ENCODE data around the gene GLI1. TPM values are rescaled to one million over a fixed set of nuclear protein-coding genes. Genes with fewer than 3 reads are reported as not detected.
"Not testable (repeated sequence)": the region's sequence is repeated elsewhere in the genome, so short reads cannot be mapped to it uniquely, and the experiment has no call there.

The GLI1 gene
- total and polyA plus RNA-seq, 2 of the 13 experiments (the other 11 are each of a cell fraction or from before 2014, with no cell fraction given): 0.09 to 0.20 TPM

DNA sequence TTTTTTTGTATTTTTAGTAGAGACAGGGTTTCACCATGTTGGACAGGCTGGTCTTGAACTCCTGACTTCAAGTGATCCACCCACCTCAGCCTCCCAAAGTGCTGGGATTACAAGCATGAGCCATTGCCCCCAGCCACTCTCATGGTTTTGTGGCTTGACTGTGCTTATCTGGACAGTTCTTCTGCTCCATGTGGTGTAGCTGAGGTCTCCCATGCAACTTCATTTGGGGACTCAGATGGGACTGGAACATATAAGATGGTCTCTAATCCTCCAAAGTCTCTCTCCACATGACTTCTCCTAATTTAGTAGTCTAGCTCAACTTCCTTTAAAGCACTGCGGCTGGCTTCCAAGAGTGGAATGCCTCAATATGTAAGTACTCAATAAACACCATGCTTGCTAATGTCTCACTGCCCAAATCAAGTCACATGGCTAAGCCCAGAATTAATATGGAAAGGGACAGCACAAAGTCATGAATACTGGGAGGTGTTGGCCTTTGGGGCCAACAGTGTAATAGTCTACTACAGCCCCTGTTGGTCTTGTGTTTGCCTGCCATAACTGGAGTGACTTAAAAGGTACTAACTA is 17.6 kb upstream of the GLI1 start:
- Histone ChIP-seq H4K20me1 (ENCODE audit: insufficient read depth, low read length) (no peaks in the 10 kb centered on the region), H3K4me3 (replicated peaks in 1 of 3; ENCODE audit: insufficient read depth in 1 of 3, low read depth in 2 of 3, low read length in 3 of 3) (no peak overlapping the region), H2AFZ (ENCODE audit: low read length) (no peak overlapping the region), H3K27me3 (ENCODE audit: control insufficient read depth in 1 of 2, insufficient read depth in 2 of 2, low read length in 2 of 2) (no peaks in the 10 kb centered on the region), H3K4me2 (ENCODE audit: low read depth, low read length) (no peak overlapping the region), H3K79me2 (ENCODE audit: insufficient read depth, low read length) (no peaks in the 10 kb centered on the region), H3K27ac (ENCODE audit: extremely low read length, insufficient read depth, low read length) (no peak overlapping the region), H3K36me3 (replicated peaks in 1 of 2; ENCODE audit: control insufficient read depth in 1 of 2, insufficient read depth in 2 of 2, low read length in 2 of 2) (no peaks in the 10 kb centered on the region), H3K4me1 (ENCODE audit: insufficient read depth, low read length) (no peaks in the 10 kb centered on the region), H3K9me3 (ENCODE audit: low read length) (no peaks in the 10 kb centered on the region), H3K9ac (ENCODE audit: insufficient read depth, low read depth, low read length) (no peak overlapping the region)
- FAIRE-seq (no peak), DNase-seq (ENCODE audit: low spot score) (no peak), ATAC-seq (no peak)
- ChIA-PET CTCF (ENCODE audit: low intra/inter-chr PET ratio, low total read pairs) (no interaction called here), POLR2A (interaction anchor here (1.4 kb wide), 1 partner anchor 11 kb away, joined by 4 read pairs; no protein-coding TSS in a partner anchor)
- intact Hi-C loops (cut with micrococcal nuclease; ENCODE audit: unreplicated experiment) (no loop called here), in situ Hi-C loops (cut with HindIII; ENCODE audit: extremely low pct_ligation_motif_present, low pct_unique_long_range_greater_than_20kb) (no loop called here)
- TF ChIP-seq, protein P1, sequence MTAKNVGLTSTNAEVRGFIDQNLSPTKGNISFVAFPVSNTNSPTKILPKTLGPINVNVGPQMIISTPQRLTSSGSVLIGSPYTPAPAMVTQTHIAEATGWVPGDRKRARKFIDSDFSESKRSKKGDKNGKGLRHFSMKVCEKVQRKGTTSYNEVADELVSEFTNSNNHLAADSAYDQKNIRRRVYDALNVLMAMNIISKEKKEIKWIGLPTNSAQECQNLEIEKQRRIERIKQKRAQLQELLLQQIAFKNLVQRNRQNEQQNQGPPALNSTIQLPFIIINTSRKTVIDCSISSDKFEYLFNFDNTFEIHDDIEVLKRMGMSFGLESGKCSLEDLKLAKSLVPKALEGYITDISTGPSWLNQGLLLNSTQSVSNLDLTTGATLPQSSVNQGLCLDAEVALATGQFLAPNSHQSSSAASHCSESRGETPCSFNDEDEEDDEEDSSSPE (CRISPR knock-in tag; IDR thresholded peaks at IDR 0.05): no peak
- 100% methylated on average over 1 of the region's 1 CpG for WGBS (ENCODE audit: low lambda C conversion rate)
- no TSS peak for BruUV-seq (replicated peaks)

GRCh38 chr12:57444337-57444736 is 15.2 kb upstream of the GLI1 start:
- H3K4me2 ChIP-seq (ENCODE audit: low read depth, low read length); H3K79me2 ChIP-seq (ENCODE audit: insufficient read depth, low read length); ATAC-seq; H4K20me1 ChIP-seq (ENCODE audit: insufficient read depth, low read length); DNase-seq (ENCODE audit: low spot score); intact Hi-C loops (cut with micrococcal nuclease; ENCODE audit: unreplicated experiment); H3K9me3 ChIP-seq (ENCODE audit: low read length); H3K4me3 ChIP-seq (replicated peaks in 1 of 3; ENCODE audit: insufficient read depth in 1 of 3, low read depth in 2 of 3, low read length in 3 of 3); H3K27ac ChIP-seq (ENCODE audit: extremely low read length, insufficient read depth, low read length); in situ Hi-C loops (cut with HindIII; ENCODE audit: extremely low pct_ligation_motif_present, low pct_unique_long_range_greater_than_20kb); FAIRE-seq; H3K9ac ChIP-seq (ENCODE audit: insufficient read depth, low read depth, low read length); CTCF ChIA-PET (ENCODE audit: low intra/inter-chr PET ratio, low total read pairs); H3K36me3 ChIP-seq (replicated peaks in 1 of 2; ENCODE audit: control insufficient read depth in 1 of 2, insufficient read depth in 2 of 2, low read length in 2 of 2); H3K4me1 ChIP-seq (ENCODE audit: insufficient read depth, low read length); H3K27me3 ChIP-seq (ENCODE audit: control insufficient read depth in 1 of 2, insufficient read depth in 2 of 2, low read length in 2 of 2); H2AFZ ChIP-seq (ENCODE audit: low read length); BruUV-seq (replicated peaks): not testable (repeated sequence)
- POLR2A ChIA-PET: interaction anchor here (1.1 kb wide), 1 partner anchor 10 kb away, joined by 3 read pairs; the partner anchor contains the start of gene INHBC
- 84% methylated on average over 6 of the region's 6 CpGs for WGBS (ENCODE audit: low lambda C conversion rate)

All from HepG2 (cell line).